HG03196 (cell line): Measurements from ENCODE around the gene LIME1.
"Not testable (repeated sequence)": the region's sequence is repeated elsewhere in the genome, so short reads cannot be mapped to it uniquely, and the experiment has no call there.

Experiments used
- ATAC-seq: cut with Tn5 transposase; IDR thresholded peaks from one replicate; pipeline ENCODE4 v1.9.1; 2021; ENCODE audit not compliant: unreplicated experiment

The LIME1 gene

DNA sequence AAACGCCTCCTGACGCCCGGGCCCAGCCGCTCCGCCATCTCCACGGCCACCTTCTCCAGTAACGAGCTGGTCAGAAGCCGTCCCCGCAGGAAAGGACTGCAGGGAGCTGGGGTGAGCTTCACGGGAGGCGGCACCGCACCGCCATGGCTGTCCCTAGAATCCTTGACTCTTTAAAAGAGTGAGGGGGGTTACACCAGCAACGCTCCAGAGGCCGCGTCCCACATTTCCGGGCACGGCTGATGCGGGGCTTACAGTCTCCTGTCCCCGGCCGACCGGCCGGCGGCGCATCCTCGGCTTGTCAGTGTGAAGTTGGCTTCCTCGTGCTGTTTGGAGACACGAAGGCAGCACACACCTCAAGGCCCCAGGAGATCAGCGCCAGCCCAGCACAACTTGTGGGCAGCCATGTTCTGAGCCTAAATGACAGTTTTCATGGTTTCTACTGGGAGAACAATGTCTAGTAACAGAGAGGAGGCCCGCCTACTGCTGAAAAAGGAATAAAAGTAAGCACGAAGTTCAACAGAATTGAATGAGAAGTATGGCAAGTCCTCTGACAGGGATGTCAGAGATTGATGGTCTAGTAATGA, 33.5 kb downstream of the LIME1 start:
- ATAC-seq, result no peak

DNA sequence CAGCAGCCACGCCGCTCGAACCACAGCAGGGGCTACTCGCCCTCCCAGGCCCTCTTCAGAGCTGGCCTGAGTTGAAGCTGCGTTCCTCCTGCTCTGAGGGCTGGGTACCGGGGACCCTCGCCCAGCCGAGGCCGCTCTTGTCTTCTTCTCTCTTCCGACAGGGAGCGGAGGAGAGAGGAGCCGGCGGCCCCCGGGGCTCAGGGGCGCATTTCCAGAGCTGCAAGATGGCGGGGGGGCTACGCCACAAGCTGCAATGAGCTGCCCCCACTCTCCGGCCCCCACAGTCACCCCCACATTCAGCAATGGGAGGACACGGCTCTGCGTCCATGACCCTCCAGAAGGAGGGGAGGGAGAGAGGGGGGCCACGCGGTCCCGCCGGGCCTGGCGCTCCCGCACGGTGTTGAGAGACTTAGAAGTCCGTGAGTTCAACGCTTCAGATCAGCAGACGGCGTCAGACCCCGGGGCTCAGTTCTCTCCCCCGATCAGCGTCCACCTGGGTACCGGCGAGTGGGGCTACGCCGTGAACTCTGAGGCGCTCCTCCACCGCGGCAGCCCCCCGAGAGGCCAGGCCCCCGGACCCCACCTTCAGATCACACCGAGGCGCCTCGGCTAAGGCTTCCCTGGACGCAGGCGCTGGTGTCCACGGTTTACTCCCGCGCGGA, 34.7 kb downstream of the LIME1 start:
- no peak for ATAC-seq

DNA sequence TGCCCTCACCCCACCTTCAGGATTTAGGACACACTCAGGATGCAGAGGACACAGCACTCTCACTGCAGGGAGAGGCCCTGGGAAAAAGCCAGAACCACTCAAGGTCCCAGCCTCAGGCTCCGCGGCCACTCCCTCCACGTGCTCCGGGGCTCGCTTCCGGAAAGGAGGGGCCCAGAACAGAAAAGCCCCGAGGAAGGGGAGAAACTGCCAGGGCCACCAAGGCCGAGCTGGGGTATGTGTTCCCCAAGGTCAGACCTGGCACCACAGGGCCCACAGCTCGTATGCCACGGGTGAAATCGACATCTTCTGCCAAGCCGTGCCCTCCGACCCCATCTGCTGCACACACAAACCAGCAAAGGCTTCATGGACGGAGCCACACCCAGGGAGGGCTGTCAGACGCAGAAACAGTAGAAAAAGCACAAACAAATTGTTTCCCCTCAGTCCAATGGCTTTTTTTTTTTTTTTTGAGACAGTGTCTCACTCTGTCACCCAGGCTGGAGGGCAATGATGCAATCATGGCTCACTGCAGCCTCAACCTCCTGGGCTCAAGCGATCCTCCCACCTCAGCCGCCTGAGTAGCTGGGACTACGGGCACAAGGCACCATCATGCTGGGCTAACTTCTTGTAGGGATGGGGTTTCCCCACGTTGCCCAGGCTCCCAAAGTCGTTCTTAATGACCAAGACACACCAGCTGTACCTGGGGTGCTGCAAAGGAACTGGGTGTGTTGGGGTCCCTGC, 36.5 kb downstream of the LIME1 start:
- ATAC-seq, result no peak

DNA sequence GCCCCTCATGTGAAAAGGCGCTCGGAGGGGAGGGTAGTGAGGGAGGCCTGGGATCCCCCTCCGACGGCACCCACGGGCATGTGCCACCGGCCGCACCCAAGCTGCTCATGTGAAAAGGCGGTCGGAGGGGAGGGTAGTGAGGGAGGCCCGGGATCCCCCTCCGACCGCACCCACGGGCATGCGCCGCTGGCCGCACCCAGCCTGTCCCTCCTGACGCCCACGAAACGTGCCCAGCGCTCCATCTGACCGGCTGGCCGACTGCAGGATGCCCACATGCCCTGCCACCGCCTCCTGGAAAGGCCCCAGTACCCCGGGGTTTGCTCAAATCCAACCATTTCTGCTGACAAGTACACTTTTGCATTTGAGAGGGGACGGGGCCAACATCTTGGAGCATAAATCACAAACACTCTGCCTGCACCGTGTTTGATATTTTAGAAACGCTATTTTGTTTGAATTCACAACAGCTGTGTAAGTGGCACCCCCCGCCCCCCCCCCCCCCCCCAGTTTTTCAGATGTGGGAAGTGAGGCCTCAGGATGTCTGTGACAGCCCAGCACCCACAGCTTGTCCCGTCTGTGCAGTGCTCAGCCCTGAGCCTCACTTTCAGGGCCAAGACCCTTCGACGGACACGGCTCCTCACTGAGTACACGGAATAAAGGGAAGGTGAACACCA, 37.2 kb downstream of the LIME1 start:
- ATAC-seq, result no peak

DNA sequence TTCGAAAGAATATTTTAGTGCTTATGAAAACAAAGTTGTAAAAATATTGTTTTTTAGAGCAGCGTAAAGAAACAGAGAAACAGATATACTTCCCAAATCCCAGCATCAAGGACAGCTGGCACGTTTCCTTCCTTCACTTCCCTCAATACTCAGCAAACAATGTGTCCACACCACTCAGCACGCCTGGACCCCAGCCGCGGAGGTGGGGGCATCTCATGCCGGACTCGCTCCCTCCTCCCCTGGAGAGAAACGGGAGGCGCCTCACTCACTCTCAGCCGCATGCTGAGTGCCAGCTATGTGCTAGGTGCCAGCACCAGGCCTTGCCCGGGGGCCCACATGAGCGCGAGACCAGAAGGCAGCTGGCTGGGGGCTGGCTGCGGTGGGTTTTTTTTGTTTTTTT, 37.8 kb downstream of the LIME1 start:
- no peak for ATAC-seq

DNA sequence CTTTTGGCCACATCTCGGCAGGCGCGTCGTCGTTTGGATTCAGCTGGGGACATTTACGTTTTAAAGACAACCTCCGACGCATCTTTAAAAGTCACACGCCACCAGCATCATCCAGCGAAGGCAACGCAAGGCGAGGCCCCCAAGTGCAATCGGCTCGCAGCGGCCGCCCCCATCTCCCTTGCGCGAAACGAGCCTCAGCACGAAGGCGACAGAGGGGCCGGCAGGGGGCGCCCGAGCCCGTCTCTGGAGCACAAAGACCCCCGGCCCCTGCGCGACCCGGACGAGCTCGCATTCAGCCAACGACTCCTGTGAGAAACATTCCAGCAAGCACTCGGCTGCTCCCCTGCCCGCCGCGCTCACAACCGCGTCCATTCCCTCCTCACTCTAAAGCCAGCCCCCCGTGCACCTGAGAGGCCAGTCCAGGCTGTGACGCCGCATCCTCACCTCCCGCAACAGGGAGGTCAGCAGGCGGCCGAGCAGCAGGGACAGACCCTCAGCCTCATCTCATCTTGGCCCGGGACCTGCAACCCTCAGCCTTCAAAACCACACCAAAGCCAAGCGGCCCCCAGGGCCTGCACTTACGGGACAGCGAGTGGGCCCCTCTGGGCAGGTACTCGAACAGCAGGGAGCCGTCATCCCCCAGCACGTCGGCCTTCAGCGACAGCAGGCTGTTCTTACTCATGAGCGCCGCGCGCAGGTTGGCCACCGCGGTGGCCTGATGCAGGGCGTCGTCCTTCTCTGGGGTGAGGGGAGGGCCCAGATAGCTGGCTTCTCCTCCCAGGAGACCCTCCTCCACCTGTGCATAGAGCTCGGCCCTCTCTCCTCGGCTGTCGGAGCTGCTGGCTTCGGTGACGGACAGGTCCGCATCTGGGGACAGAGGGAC, 38.9 kb downstream of the LIME1 start:
- ATAC-seq, result no peak

DNA sequence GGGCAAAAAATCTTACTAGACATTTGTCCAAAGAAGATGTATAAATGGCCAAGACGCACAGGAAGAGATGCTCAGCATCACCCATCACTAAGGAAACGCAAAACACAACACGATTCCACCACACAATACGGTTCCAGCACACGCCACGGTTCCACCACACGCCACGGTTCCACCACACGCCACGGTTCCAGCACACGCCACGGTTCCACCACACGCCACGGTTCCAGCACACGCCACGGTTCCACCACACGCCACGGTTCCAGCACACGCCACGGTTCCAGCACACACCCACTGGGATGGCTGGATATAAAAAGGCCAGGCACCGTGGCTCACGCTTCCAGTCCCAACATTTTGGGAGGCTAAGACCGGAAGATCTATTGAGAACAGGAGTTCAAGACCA, 40.4 kb downstream of the LIME1 start:
- not testable (repeated sequence) for ATAC-seq

DNA sequence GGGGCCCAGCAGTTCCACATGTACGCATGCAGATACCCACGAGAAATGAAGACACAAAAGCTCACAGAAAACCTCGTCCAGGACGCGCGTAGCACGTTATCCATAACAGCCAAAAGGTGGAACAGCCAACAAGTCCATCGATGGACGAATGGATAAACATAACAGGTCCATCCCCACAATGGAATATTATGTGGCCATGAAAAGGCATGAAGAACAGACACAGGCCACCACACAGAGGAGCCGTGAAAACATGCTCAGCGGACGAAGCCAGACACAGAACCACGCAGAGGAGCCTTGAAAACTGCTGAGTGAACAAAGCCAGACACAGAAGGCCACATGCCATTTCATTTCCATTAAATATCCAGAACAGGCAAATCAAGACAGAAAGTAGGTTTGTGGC, 41.1 kb downstream of the LIME1 start:
- ATAC-seq, result no peak

DNA sequence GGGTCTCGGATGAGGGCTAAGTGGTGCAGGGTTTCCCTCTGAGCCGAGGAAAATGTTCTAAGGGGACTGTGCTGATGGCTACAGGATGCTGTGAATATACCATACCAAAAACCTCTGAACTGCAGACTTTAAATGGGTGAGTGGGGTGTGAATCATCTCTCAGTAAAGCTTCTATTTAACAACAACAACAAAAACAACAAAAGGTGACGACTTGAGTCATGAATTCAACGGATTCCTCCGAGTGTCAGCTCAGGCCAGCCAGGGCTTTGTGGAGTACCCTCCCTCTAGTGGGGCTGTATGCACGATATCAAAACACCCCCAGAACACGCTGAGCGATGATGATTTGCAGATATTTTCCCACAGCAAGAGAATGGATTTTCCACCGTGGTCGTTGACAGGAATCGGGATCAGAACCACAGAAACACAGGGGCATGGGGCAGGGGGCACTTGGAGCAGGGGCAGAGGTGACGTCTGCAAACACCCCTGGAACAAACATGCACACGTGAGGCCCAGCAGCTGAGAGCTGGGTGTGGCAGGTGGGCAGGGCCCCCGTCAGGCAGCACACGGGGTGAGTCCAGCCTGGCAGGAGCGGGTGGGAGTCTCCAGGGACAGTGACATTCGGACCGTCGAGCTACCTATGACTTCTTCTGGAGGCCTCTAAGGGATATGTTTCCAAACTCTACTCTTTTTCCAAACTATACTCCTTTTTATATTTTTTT, 41.7 kb downstream of the LIME1 start:
- no peak for ATAC-seq

DNA sequence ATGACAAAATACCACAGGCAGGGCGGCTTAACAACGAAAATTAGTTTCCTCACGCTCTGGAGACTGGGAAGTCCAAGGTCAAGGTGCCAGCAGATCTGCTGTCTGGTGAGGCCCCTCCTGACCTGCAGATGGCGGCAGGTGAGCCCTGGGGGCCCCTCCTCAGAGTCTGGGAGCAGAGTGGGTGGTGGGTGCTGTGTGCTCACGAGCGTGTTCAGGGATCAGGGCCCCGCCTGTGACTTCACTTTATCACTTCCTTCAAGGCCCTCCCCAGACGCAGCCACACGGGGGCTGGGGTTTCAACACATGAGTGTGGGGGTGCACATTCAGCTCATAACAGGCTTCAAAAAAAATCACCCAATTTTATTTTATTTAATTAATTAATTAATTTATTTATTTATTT, 42.4 kb downstream of the LIME1 start:
- no peak for ATAC-seq

DNA sequence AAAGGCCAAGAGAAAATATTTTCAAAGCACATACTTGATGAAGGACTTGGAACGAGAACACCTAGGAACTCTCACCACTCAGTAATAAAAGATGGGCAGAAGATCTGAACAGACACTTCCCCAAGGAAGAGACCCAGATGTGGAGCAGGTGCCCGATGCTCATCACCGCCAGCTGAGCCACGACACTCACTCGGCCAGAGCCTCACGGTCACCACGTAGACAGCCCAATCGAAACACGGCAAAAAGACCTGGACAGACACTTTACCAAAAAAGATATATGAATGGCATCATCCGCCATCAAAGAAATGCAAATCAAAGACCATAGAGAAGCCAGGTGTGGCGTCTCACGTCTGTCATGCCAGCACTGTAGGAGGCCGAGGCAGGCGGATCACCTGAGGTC, 44.7 kb downstream of the LIME1 start:
- no peak for ATAC-seq

DNA sequence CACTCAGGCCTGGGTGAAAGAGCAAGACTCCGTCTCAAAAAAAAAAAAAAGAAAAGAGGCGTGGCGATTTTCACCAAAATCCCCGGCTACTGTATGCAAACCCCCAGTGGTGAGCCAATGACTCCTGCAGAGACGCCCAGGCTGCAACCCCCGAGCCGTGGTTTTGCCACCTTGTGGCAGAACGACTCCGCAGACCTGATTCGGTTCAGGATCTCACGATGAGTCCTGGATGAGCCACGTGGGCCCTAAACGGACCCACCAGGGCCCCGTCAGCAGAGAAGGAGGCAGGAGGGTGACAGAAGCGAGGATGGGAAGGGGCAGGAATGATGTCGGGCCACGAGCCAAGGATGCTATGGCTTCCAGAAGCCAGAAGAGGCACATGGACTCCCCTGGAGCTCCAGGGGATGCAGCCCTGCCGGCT, 45.6 kb downstream of the LIME1 start:
- ATAC-seq, result no peak

DNA sequence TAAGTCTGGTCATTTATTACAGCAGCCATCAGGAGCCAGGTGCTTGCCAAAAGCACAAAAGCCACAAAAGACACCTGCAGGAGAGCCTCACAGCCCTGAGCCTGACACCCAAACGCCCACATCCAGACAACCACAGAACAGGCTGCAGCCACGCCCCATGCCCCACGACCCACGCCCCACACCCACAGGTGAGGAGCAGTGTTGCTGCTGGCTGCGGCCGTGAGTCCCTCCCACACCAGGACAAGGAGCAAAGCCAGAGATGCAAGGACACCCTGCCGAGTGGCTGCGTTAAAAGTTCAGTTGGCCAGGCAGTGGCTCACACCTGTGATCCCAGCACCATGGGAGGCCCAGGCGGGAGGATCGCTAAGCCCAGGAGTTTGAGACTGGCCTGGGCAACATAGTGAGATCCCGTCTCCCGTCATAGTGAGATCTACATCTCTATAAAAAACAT, 46.1 kb downstream of the LIME1 start:
- no peak for ATAC-seq

DNA sequence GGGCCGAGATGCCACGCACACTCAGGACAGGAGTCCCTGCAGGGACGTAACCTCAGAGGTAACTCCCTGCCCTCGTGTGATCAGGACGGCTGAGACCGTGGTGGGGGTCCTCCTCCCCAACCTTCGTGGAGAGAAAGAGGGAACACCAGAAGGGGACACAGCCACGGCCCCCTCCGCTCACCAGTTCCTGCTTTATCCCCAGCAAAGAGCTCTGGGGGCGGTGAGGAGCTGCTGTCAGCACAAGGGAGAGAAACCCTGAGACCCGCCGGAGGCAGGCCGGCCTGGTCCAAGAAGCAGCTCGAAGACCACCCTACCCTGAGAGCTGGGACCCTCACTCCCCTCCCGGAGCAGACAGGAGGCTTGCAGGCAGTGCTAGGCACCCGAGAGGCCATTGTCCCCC, 47.5 kb downstream of the LIME1 start:
- no peak for ATAC-seq

DNA sequence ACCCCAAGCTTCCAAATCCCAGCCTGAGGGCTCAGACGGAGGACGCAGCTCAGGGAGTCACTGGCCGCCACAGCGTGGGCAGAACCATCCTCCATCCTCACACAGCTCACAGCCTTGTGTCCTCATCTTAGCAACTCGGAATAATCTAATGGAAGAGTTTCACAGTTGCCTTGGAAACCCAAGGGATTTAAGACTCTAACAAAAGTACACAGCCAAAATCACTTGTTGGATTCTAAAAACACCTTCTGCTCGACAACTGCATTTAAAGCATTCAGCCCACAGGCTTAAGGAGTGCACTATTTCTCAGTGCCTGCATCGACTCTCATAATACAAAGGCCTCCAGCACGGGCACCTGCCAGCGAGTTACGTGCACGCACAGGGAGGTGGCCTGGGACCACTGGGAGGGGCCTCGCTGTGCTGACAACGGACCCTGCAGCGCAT, 49.2 kb downstream of the LIME1 start:
- no peak for ATAC-seq

DNA sequence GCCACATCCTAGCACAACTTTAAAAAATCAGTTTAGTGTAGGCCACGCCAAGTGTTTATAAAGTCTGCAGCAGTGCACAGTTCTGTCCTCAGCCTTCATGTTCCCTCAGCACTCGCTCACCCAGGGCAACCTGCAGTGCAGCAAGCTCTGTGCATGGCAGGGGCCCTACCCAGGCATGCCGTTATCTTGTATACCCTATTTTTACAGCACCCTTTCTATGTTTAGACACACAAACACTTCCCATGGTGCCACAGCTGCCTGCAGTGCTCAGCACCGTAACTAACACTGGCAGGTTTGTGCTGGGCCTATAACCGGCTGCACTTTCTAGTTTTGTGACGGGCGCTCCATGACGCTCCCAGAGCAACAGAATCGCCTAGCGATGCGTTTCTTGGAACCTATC, 50.8 kb downstream of the LIME1 start:
- ATAC-seq, result no peak

DNA sequence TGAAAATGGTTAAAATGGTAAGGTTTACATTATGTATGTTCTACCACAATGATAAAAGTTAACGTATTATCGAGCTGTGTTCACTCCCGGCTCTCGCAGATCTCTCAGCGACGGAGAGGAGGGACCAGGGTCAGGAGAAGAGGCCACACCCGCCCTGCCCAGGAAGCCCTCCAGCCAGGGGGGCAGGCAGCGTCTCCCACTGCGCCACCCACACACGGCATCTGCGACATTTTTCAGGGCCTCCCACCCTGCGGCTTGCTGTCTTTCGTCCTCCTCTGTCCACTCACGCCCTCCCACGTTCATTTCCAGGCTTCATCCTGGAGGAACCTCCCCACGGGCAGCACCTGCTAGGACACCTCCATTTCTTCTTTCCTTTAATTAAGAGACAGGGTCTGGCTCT, 51.3 kb downstream of the LIME1 start:
- no peak for ATAC-seq
